NK-92 (cell line): ENCODE data around the gene HMGXB3.

Experiments used
- DNase-seq: peaks from one replicate; lab custom pipeline; 2025; ENCODE audit not compliant: unreplicated experiment; lab: John Stamatoyannopoulos, UW

The HMGXB3 gene

GRCh38 chr5:150065886-150066285 is 65.3 kb downstream of the HMGXB3 start:
- no peak for DNase-seq

DNA sequence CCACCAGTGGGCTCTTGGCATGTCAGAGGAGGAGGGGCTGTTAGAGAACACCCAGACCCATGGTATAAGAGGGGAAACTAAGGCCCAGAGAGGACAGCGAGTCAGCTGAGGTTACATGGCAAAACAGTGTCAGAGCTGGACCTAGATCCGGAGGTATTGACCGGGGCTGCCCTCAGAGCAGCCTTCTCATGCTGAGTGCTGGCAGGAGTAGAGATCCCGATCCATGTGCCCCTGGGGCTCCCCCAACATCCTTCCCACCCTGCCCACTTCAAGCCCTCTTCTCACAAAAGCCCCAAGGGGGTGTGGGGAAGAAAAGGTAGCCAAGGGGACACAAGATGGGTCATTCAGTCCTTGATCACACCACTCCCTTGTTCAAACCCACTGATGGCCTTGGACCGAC is 65.9 kb downstream of the HMGXB3 start:
- DNase-seq = no peak

DNA sequence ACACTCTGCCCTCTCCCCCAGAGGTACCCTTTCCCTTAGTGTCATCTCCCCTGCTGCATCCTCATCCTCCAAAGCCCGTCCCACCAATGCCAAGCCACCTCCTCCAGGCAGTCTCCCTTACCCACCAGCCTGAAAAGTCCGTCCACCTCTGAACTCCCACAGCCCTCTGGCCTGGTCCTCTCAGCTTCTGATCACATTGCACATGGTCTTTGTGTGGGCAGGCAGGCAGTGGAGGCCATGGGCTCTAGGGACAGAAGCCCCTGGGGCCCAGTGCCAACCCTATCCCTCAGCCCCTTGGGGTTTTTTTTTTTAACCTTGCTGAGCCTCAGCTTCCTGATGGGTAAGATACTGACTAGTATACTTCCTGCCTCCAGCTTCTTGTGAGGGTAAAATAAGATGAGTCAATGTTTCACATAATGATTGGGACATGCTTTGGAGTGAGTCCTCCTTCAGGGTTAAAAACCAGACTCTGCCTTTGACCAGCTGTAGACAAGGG is 66.4 kb downstream of the HMGXB3 start:
- no peak for DNase-seq

- no peak for DNase-seq
Measured at GRCh38 chr5:150067405-150067960, 66.9 kb downstream of the HMGXB3 start.

DNA sequence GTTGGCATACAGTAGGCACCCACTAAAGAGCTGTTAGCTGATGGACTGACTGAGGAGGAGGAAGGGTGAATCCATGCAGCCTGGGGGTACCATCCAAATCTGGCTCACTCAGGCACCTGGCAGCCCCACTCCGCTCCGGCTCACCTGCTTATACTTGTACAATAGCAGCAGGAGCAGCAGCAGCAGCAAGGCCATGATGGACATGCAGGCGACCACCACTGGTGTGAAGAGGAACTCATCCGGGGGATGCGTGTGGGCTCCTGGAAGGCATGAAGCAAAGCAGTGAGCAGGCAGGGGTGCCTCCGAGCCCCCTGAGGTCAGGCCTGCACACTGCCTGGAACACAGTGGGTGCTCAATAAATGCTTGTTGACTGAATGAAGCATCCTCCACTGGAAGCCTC is 67.5 kb downstream of the HMGXB3 start:
- no peak for DNase-seq

GRCh38 chr5:150068472-150068871 is 67.9 kb downstream of the HMGXB3 start:
- no peak for DNase-seq

- no peak for DNase-seq
Measured at GRCh38 chr5:150068961-150069645, 68.6 kb downstream of the HMGXB3 start.

- no peak for DNase-seq
Measured at GRCh38 chr5:150069672-150070627, 69.4 kb downstream of the HMGXB3 start.

GRCh38 chr5:150070821-150071220 is 70.3 kb downstream of the HMGXB3 start:
- no peak for DNase-seq

DNA sequence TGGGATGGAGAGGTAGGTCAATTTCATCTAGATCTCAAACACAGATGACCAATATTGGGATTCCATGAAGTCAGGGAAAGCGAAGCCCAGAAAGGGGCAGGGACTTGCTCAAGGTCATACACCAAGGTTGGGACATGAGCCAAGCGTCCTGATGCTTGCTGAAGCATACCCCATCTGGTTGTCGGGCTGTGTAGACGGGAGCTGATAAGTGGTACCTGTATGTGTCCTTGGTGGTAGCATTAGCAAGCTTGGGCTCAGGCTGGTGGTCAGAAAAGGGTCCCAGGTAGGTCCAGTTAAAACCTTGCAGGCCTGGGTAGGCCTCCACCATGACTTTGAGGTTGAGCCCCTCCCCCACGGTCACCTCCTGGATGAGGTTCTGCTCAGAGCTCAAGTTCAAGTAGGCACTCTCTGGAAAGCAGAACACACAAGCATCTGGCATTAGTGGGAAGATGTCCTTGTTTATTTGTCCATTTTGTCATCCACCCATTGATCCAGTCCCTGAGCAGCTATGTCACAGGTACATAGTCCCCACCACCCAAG is 72.6 kb downstream of the HMGXB3 start:
- DNase-seq = no peak

- no peak for DNase-seq
Measured at GRCh38 chr5:150073677-150074076, 73.1 kb downstream of the HMGXB3 start.

DNA sequence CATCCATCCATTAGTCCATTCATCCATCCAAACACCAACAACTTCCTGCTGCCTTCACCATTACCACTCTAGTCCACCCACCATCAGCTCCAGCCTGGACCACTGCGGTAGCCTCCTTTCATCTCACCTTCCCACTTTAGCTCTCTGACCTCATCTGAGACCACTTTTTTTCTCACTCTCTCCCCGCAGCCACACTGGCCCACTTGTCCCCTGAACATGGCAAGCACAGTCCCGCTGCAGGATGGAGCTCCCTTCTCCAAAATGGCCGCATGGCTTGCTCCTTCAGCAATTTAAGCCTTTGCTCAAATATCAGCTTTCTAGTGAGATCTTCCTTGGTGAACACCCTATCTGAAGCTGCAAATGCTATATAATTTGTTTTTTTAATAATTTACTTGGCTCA is 74.7 kb downstream of the HMGXB3 start:
- DNase-seq = no peak

DNA sequence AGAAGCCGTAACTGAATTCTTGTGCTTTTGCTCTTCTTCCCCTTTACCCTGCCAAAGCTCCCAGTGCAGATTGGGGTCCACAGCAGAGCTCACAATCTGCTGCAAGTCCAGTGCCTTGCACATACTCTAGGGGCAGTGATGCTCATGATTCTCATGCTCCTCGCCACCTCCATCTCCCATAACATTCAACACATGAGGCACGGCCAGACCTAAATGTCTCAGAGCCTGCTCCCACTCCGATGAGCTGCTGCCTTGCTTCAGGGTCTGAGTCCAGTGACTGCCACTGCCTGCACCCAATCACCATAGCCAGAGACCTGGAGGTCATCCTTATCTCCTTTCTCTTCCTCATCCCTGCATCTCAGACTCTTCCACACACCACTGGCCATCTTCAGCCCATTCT is 75.3 kb downstream of the HMGXB3 start:
- DNase-seq = no peak

DNA sequence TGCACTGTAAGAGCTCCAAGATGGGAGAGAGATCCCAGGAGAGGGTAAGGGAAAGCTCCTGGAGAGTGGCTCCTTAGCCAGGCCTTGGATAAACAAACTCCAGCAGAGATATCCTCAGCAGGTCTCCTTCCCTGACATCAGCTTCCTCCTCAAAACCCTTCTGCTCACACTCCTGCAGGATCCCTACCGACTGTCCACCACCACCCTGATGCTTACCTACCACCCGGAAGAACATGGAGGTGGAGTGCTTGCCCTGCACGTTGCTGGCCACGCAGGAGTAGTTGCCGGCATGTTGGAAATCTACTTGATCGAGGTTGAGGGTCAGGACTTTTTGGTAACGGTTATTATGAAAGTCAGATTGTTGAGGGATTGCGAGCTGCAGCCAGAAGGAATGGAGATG is 76.5 kb downstream of the HMGXB3 start:
- DNase-seq = no peak

DNA sequence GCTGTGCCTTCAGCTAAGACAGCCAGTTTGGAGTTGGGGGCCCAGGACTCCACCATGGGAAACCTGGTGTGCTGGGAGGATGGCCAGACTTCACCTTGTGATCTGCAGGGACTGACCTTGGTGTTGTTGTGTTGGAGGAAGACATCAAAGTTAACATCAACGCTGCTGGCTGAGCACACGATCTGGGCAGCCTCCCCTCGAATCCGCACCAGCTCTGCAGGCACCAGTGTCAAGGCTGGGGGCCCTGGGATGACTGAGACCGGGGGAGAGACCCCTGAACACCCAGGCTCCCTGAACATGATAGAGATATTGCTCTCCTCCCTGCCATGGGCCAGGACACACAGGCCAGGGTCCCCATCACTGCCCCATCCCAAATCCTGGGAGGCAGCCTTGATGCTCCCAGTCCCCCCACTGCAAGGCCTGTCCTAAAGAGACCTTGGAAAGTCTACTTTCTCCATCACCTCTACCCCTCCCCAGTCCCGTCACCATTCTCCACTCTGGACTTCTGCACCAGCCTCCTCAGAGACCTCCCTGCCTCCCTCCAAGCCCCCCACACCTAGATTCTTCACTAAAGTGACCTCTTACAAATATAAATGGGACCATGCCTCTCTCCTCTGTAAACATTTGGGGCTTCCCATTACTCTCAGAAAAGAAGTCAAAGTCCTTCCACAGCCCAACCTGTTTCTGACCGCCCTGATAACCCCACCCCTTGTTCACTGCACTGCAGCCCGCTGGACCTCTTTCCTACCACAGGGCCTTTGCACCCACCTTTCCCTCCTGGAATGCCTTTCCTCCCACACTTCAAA is 77.7 kb downstream of the HMGXB3 start:
- DNase-seq = no peak

- DNase-seq = no peak
Measured at GRCh38 chr5:150078802-150079689, 78.5 kb downstream of the HMGXB3 start.

DNA sequence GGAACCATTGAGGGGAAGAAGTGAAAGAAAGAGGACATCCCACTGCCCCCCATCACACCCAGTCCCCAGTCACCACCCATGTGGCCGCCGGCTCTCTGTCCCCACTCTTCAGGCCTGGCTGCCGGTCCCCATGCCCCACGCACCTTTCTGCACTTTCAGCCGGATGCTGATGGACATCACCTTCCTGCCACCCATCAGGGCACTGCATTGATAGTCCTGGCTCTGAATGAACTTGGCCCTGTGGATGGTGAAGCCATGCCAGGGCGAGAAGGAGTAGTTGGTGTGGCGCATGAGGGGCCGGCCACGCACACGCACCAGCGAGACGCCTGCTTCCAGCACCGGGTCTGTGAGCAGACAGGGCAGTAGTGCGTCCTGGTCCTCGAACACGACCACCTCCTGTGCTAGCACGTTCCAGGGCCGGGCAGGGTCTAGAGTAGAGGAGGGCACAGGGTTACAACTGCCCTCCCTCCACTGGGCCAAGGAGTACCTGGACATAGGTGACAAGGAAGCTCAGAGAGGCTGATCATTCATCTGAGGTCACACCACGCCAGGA is 79.4 kb downstream of the HMGXB3 start:
- DNase-seq = no peak

DNA sequence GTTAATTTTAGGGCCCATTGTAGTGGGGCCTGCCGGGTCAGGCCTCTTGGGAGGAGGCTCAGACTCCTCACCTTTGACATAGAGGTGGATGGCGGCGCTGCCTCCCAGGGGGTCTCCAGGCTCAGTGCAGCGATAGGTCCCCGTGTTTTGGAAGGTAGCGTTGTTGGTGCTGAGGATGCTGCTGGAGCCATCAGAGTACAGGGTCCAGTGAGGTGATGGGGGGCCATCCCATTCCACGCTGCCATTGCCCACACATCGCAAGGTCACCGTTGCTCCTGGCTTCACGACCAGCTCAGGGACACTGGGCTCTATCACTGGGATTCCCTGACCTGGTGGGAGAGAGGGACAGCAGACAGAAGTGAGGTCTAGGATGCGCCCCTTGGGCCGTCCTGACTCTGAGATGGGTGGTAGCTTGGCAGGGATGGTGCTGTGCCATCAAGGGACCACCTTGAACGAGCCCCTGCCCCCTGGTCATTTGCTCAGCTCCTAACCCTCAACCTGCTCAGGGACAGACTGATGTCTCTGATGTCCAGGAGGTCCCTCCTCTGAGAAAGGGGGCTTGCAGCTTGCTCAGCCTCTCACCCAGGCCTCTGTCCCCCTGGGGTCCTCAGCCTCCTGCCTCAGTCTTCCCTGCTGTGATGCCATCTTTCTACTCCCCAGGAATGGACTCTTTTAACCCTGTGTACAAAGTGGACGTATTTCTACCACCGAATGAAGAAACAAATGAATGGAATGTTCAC is 80.3 kb downstream of the HMGXB3 start:
- DNase-seq = no peak
